HCT116 (cell line): ENCODE measurements around the gene PPP4R2. TPM values are rescaled to one million over a fixed set of nuclear protein-coding genes. Genes with fewer than 3 reads are reported as not detected.

Experiments used
- ATAC-seq: fragments of 200-7000 bp; cut with Tn5 transposase; 2 replicates; pipeline ENCODE4 v1.9.1; 2020; ENCODE audit warnings: mild to moderate bottlenecking, moderate library complexity
- BruUV-seq: library from RNA; stranded (reverse); fragments of 400-500 nt; replicated peaks from 2 replicates; lab custom pipeline; 2021; lab: Mats Ljungman, UMichigan
- CTCF ChIA-PET: fragments of 300-600 bp; sonication (Branson Sonifier 250); formaldehyde crosslinking; loops from one replicate; lab custom pipeline; 2021; ENCODE audit warnings: antibody characterized with exemption; lab: Charles Lee
- POLR2A ChIA-PET: fragments of 300-600, 350-600 bp; sonication (Branson Sonifier 250); formaldehyde crosslinking; loops from one replicate; lab custom pipeline; 2021; ENCODE audit warnings: antibody characterized with exemption; lab: Charles Lee
- RAD21 ChIA-PET, 2 experiments: fragments of 300-600 bp; sonication (Branson Sonifier 250); formaldehyde crosslinking; loops; one replicate each; lab custom pipeline; 2023; ENCODE audit warnings: low total read pairs in 2 of 2; ENCODE audit not compliant: uncharacterized antibody in 2 of 2, unreplicated experiment in 2 of 2, low non-redundant PET in 1 of 2; lab: Charles Lee
- DNase-seq: peaks from one replicate; pipeline ENCODE4 v3.0.0-alpha.2; 2010; ENCODE audit warnings: low read depth, low spot score
- H2AFZ ChIP-seq: fragments of 200-600 bp; shearing (Covaris generic), sonication (generic); 2 replicates; pipeline ENCODE4 v1.6.1; 2017; ENCODE audit warnings: low read depth, mixed run types, mixed read lengths, antibody characterized with exemption, low read length; ENCODE audit not compliant: poor library complexity, severe bottlenecking
- H3K27ac ChIP-seq: 2 replicates; pipeline ENCODE4 v1.5.1; 2012; ENCODE audit warnings: low read depth, low read length
- H3K27me3 ChIP-seq: fragments of 200-600 bp; sonication (generic); 2 replicates; pipeline ENCODE4 v1.6.1; 2016; ENCODE audit warnings: mixed run types, low read length, mixed read lengths; ENCODE audit not compliant: insufficient read depth
- H3K36me3 ChIP-seq, 2 experiments: fragments of 200-500 bp in 1 of 2; fragments of 200-600 bp in 1 of 2; sonication (Bioruptor generic) in 1 of 2; sonication (generic) in 1 of 2; 2 replicates each; pipeline versions ENCODE4 v1.5.1 to v1.6.1; 2014 to 2016; ENCODE audit warnings: low read length in 2 of 2, inconsistent platforms in 1 of 2, mixed read lengths in 1 of 2, mixed run types in 1 of 2; ENCODE audit not compliant: insufficient read depth in 2 of 2, control insufficient read depth in 1 of 2
- H3K4me1 ChIP-seq, 2 experiments: fragments of 200-600 bp in 1 of 2; sonication (generic) in 1 of 2; 2 replicates each; pipeline versions ENCODE4 v1.5.1 to v1.6.1; 2012 to 2017; ENCODE audit warnings: low read length in 2 of 2, inconsistent platforms in 1 of 2, mild to moderate bottlenecking in 1 of 2, mixed read lengths in 1 of 2, mixed run types in 1 of 2, moderate library complexity in 1 of 2; ENCODE audit not compliant: insufficient read depth in 2 of 2, control insufficient read depth in 1 of 2
- H3K4me2 ChIP-seq: fragments of 200-600 bp; sonication (generic); 2 replicates; pipeline ENCODE4 v1.6.1; 2017; ENCODE audit warnings: mixed run types, low read length, mixed read lengths
- H3K4me3 ChIP-seq, 2 experiments: fragments of 200-600 bp in 1 of 2; sonication (generic) in 1 of 2; replicated peaks in 1 of 2; 2 replicates each; pipeline ENCODE4 v1.5.1; 2011 to 2016; ENCODE audit warnings: low read length in 2 of 2, control low read depth in 1 of 2, low read depth in 1 of 2, mild to moderate bottlenecking in 1 of 2, mixed read lengths in 1 of 2, mixed run types in 1 of 2
- H3K79me2 ChIP-seq: fragments of 200-600 bp; sonication (generic); 2 replicates; pipeline ENCODE4 v1.6.1; 2017; ENCODE audit warnings: mild to moderate bottlenecking, mixed run types, low read length, moderate library complexity, mixed read lengths; ENCODE audit not compliant: insufficient read depth
- H3K9ac ChIP-seq: fragments of 200-600 bp; sonication (generic); 2 replicates; pipeline ENCODE4 v1.6.1; 2016; ENCODE audit warnings: low read length, mixed read lengths
- H3K9me2 ChIP-seq: fragments of 200-600 bp; sonication (generic), shearing (Covaris generic); 2 replicates; pipeline ENCODE4 v1.6.1; 2017; ENCODE audit warnings: mixed run types, mild to moderate bottlenecking, moderate library complexity; ENCODE audit not compliant: insufficient read depth
- H3K9me3 ChIP-seq, 2 experiments: fragments of 200-500 bp in 1 of 2; fragments of 200-600 bp in 1 of 2; sonication (Bioruptor generic) in 1 of 2; sonication (generic) in 1 of 2; 2 replicates each; pipeline ENCODE4 v1.6.1; 2014 to 2017; ENCODE audit warnings: low read length in 2 of 2, mixed read lengths in 2 of 2, inconsistent platforms in 1 of 2, low read depth in 1 of 2, mild to moderate bottlenecking in 1 of 2, mixed run types in 1 of 2, moderate library complexity in 1 of 2; ENCODE audit not compliant: control insufficient read depth in 1 of 2, insufficient read depth in 1 of 2
- H4K20me1 ChIP-seq: fragments of 200-600 bp; sonication (generic), shearing (Covaris generic); 2 replicates; pipeline ENCODE4 v1.6.1; 2017; ENCODE audit warnings: mixed run types, mild to moderate bottlenecking, moderate library complexity; ENCODE audit not compliant: insufficient read depth
- JUND ChIP-seq: IDR thresholded peaks from 2 replicates; pipeline ENCODE4 v1.6.1; 2012
- TCF7L2 ChIP-seq: IDR thresholded peaks from 2 replicates; pipeline ENCODE4 v1.7.0; 2011; ENCODE audit warnings: borderline replicate concordance, inconsistent platforms; ENCODE audit not compliant: insufficient read depth, insufficient read length; ENCODE audit errors: extremely low read depth
- intact Hi-C: fragments of 100-400 bp; cut with micrococcal nuclease; formaldehyde crosslinking; loops from 2 replicates; pipeline ENCODE4 v1.10.0; 2022
- total RNA-seq: library from RNA; stranded (reverse); gene quantifications from one replicate; pipeline ENCODE4 v1.2.1, GENCODE V29; 2021; ENCODE audit not compliant: unreplicated experiment
- TF ChIP-seq, protein P1 (sequence below), 3 experiments: fragments of 200-600 bp in 1 of 3; sonication (generic) in 1 of 3; IDR thresholded peaks in 2 of 3; conservative IDR thresholded peaks in 1 of 3; 2 replicates each; pipeline ENCODE4 v1.5.1; 2012 to 2017; ENCODE audit warnings: low read depth in 2 of 3, low read length in 2 of 3, antibody characterized with exemption in 1 of 3, borderline replicate concordance in 1 of 3, control low read depth in 1 of 3, mild to moderate bottlenecking in 1 of 3, mixed read lengths in 1 of 3, mixed run types in 1 of 3, moderate library complexity in 1 of 3; ENCODE audit not compliant: insufficient read depth in 1 of 3

Gene PPP4R2
- total RNA-seq, 1 experiment from 2014 or later: 72.5 TPM

DNA sequence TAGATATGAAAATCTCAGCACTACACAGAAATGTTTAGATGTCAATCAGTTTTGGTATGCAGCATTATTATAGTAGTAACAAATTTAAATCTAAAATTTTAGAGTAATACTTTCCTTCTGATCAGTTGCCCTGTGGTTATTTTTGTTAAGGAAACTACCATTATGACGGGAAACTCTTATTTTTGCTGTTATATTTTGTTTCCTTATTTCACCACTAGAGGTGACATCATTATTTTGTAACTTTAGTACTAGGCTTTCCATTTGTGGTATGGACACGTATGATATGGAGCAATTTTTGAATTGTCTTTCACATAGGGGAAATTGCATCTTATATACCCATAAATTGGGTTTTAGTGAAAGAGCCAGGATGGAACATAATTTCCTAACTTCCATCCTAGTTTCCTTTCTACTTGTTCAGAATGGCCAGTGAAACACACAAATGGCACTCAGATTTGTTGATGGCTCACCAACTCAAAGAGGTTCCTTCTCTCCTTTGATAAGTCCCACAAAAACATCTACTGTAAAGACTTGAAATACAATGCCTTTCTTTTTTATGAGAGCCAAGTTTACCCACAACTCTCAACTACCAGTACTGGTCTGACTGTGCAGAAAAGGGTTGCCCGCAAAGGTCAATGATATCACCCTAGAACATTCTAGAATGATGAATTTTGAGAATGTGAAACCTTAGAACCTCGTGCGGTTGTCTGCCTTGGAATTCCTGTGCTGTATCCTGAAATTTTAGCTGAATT is 19.4 kb upstream of the PPP4R2 start:
- no peak overlapping the region for H3K27ac ChIP-seq
- no peak overlapping the region for H3K4me2 ChIP-seq
- H2AFZ ChIP-seq: no peak overlapping the region
- no peak for ATAC-seq
- H4K20me1 ChIP-seq: no peaks in the 10 kb centered on the region
- no peak for DNase-seq
- ChIA-PET POLR2A (no interaction called here), RAD21 (no interaction called here), CTCF (no interaction called here)
- H3K4me3 ChIP-seq: no peak overlapping the region
- TF ChIP-seq, protein P1, sequence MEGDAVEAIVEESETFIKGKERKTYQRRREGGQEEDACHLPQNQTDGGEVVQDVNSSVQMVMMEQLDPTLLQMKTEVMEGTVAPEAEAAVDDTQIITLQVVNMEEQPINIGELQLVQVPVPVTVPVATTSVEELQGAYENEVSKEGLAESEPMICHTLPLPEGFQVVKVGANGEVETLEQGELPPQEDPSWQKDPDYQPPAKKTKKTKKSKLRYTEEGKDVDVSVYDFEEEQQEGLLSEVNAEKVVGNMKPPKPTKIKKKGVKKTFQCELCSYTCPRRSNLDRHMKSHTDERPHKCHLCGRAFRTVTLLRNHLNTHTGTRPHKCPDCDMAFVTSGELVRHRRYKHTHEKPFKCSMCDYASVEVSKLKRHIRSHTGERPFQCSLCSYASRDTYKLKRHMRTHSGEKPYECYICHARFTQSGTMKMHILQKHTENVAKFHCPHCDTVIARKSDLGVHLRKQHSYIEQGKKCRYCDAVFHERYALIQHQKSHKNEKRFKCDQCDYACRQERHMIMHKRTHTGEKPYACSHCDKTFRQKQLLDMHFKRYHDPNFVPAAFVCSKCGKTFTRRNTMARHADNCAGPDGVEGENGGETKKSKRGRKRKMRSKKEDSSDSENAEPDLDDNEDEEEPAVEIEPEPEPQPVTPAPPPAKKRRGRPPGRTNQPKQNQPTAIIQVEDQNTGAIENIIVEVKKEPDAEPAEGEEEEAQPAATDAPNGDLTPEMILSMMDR (IDR thresholded peaks at IDR 0.05 in 2 of 3, conservative IDR thresholded peaks at IDR 0.05 in 1 of 3; ENCODE audit: borderline replicate concordance in 1 of 3, insufficient read depth in 1 of 3, low read depth in 2 of 3, low read length in 2 of 3): peak in 1 of 3 experiments; percentile 36; a peak in 2 of 6 replicates
- no peak for TF ChIP-seq JUND
- H3K79me2 ChIP-seq: no peaks in the 10 kb centered on the region
- H3K9me3 ChIP-seq: no peaks in the 10 kb centered on the region
- no peaks in the 10 kb centered on the region for H3K27me3 ChIP-seq
- H3K9me2 ChIP-seq: no peaks in the 10 kb centered on the region
- intact Hi-C loops: no loop called here
- BruUV-seq: no TSS peak
- no peak overlapping the region for H3K9ac ChIP-seq
- no peaks in the 10 kb centered on the region; a peak in 2 of 4 replicates for H3K4me1 ChIP-seq
- H3K36me3 ChIP-seq: no peaks in the 10 kb centered on the region

DNA sequence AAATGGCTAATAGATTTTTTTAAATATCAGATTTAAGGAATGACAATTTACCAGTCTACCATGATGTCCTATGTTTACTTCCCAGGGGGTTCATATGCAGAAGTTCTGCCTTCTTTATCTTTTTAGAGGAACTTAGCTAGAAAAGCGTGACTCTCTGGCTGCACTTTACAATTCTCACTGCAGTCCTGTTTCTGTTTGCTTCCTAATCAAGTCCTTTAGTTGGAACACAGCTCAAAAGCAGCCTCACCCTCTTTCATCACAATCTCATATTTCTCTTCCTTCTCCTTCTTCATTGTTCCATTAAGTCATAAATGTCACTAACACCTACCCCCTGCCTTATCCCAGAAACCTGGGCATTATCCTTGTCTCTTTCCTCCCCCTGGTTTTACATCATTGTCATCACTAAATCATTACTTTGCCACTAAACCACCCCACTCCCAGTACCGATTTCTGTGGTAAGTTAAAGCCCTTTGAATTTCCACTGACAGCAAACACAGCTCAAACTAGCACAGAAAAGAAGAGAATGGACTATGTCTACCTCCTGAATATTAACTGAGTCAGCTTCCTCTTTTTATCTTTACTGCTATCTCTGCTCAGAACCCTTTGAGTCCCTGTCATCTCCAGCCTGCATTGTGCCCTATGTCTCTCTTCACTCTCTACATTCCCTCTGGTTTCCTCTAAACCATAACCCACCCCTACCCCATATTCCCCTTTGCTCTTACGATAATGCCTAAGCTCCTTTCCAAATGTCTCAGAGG is 13.8 kb upstream of the PPP4R2 start:
- no peak for TF ChIP-seq TCF7L2
- POLR2A ChIA-PET: no interaction called here
- Histone ChIP-seq H2AFZ (no peak overlapping the region), H3K4me1 (no peaks in the 10 kb centered on the region), H3K4me2 (no peak overlapping the region), H3K4me3 (no peak overlapping the region), H4K20me1 (no peaks in the 10 kb centered on the region), H3K79me2 (no peaks in the 10 kb centered on the region), H3K36me3 (no peaks in the 10 kb centered on the region), H3K9me3 (no peaks in the 10 kb centered on the region; a peak in 1 of 4 replicates), H3K9ac (no peak overlapping the region), H3K27me3 (no peaks in the 10 kb centered on the region), H3K9me2 (no peaks in the 10 kb centered on the region), H3K27ac (no peak overlapping the region)
- no peak for ATAC-seq
- CTCF ChIA-PET: no interaction called here
- BruUV-seq: no TSS peak
- RAD21 ChIA-PET: no interaction called here
- intact Hi-C loops: no loop called here
- DNase-seq: no peak
